Activated naive CD4-positive, alpha-beta T cell treated with anti-CD3 and anti-CD28 coated beads, Interleukin-2, amount 50 U/mL, for 72 hours (primary cell): ENCODE data around the gene KCNQ1. TPM values are rescaled to one million over a fixed set of nuclear protein-coding genes. Genes with fewer than 3 reads are reported as not detected.

Experiments used
- ATAC-seq, 2 donors: fragments of 150-1000 bp; cut with Tn5 transposase; 2 replicates each; pipeline ENCODE4 v1.10.0; 2021; ENCODE audit warnings: mild to moderate bottlenecking in 2 of 2, moderate library complexity in 2 of 2
- DNase-seq, 2 donors: peaks; one replicate each; pipeline ENCODE4 v3.0.0; 2021 to 2022; ENCODE audit warnings: low spot score in 2 of 2
- H3K27ac Mint-ChIP-seq, 2 donors: one replicate each; pipeline ENCODE4 v1.8.0; 2022; ENCODE audit warnings: mild to moderate bottlenecking in 2 of 2, mixed read lengths in 2 of 2
- H3K36me3 Mint-ChIP-seq, 2 donors: one replicate each; pipeline ENCODE4 v1.8.0; 2022; ENCODE audit warnings: mixed read lengths in 2 of 2
- H3K9me3 Mint-ChIP-seq, 2 donors: one replicate each; pipeline ENCODE4 v1.8.0; 2022; ENCODE audit warnings: mixed read lengths in 2 of 2
- total RNA-seq, 2 donors: library from RNA; stranded (reverse); gene quantifications; one replicate each; pipeline ENCODE4 v1.2.3, GENCODE V29; 2022

KCNQ1 gene
- total RNA-seq, 2 donors from 2014 or later, result 12.2 to 19.3 TPM

GRCh38 chr11:2798951-2799761 lies 354.3 kb downstream of the KCNQ1 start:
- Mint-ChIP-seq H3K9me3 (no peaks in the 10 kb centered on the region), H3K36me3 (no peaks in the 10 kb centered on the region), H3K27ac (no peak overlapping the region)
- DNase-seq (peak in 1 of 2 donors; percentile 33), ATAC-seq (no peak)

GRCh38 chr11:2799881-2800654 lies 355.3 kb downstream of the KCNQ1 start:
- no peak overlapping the region for H3K27ac Mint-ChIP-seq
- H3K9me3 Mint-ChIP-seq, result no peaks in the 10 kb centered on the region
- DNase-seq (peak in 1 of 2 donors; percentile 39), ATAC-seq (no peak)
- no peaks in the 10 kb centered on the region for H3K36me3 Mint-ChIP-seq

- H3K9me3 Mint-ChIP-seq, result no peaks in the 10 kb centered on the region
- H3K27ac Mint-ChIP-seq, result peak overlapping the region in 1 of 2 donors; percentile 88
- no peak for ATAC-seq
- DNase-seq, result no peak
- H3K36me3 Mint-ChIP-seq, result no peaks in the 10 kb centered on the region
These were observed 356.1 kb downstream of the KCNQ1 start for GRCh38 chr11:2800655-2801531.

- Mint-ChIP-seq H3K27ac (no peak overlapping the region), H3K9me3 (no peaks in the 10 kb centered on the region), H3K36me3 (no peaks in the 10 kb centered on the region)
- DNase-seq, result peak in 1 of 2 donors; percentile 38
- no peak for ATAC-seq
These were observed 357.0 kb downstream of the KCNQ1 start for GRCh38 chr11:2801711-2802388.

GRCh38 chr11:2802389-2803185 lies 357.8 kb downstream of the KCNQ1 start:
- peak in 1 of 2 donors; percentile 46 for DNase-seq
- Mint-ChIP-seq H3K27ac (no peak overlapping the region), H3K36me3 (no peaks in the 10 kb centered on the region), H3K9me3 (no peaks in the 10 kb centered on the region)
- ATAC-seq, result no peak

GRCh38 chr11:2803186-2804091 lies 358.6 kb downstream of the KCNQ1 start:
- Mint-ChIP-seq H3K9me3 (no peaks in the 10 kb centered on the region), H3K27ac (peak overlapping the region in 1 of 2 donors; percentile 22), H3K36me3 (no peaks in the 10 kb centered on the region)
- no peak for ATAC-seq
- peak in 1 of 2 donors; percentile 38 for DNase-seq

- no peaks in the 10 kb centered on the region for H3K9me3 Mint-ChIP-seq
- no peaks in the 10 kb centered on the region for H3K36me3 Mint-ChIP-seq
- H3K27ac Mint-ChIP-seq, result no peak overlapping the region
- no peak for ATAC-seq
- DNase-seq, result no peak
These were observed 359.4 kb downstream of the KCNQ1 start for GRCh38 chr11:2804189-2804588.

- Mint-ChIP-seq H3K9me3 (peaks cover 0 to 3% of the 10 kb centered on the region in 2 donors), H3K27ac (peak overlapping the region in 1 of 2 donors; percentile 20), H3K36me3 (peaks cover 0 to 5% of the 10 kb centered on the region in 2 donors)
- ATAC-seq (no peak), DNase-seq (peak in 1 of 2 donors; percentile 50)
These were observed 360.0 kb downstream of the KCNQ1 start for GRCh38 chr11:2804701-2805387.

GRCh38 chr11:2805388-2806056 lies 360.7 kb downstream of the KCNQ1 start:
- peaks cover 0 to 6% of the 10 kb centered on the region in 2 donors for H3K36me3 Mint-ChIP-seq
- peak overlapping the region in 1 of 2 donors; percentile 20 for H3K27ac Mint-ChIP-seq
- peaks cover 0 to 3% of the 10 kb centered on the region in 2 donors for H3K9me3 Mint-ChIP-seq
- ATAC-seq, result no peak
- no peak for DNase-seq

- DNase-seq, result peak in 1 of 2 donors; percentile 44
These were observed 361.7 kb downstream of the KCNQ1 start for GRCh38 chr11:2806351-2807024.

GRCh38 chr11:2807025-2807681 lies 362.3 kb downstream of the KCNQ1 start:
- DNase-seq, result no peak

More at GRCh38 chr11:2806351-2807024, 361.7 kb downstream of the KCNQ1 start:
- Mint-ChIP-seq H3K9me3 (peaks cover 0 to 3% of the 10 kb centered on the region in 2 donors), H3K36me3 (peaks cover 0 to 6% of the 10 kb centered on the region in 2 donors), H3K27ac (no peak overlapping the region)
- ATAC-seq, result no peak

GRCh38 chr11:2807801-2808241 lies 363.0 kb downstream of the KCNQ1 start:
- ATAC-seq (no peak), DNase-seq (no peak)
- peaks cover 0 to 6% of the 10 kb centered on the region in 2 donors for H3K36me3 Mint-ChIP-seq
- H3K27ac Mint-ChIP-seq, result no peak overlapping the region
- H3K9me3 Mint-ChIP-seq, result peaks cover 0 to 3% of the 10 kb centered on the region in 2 donors

More at GRCh38 chr11:2807025-2807681, 362.3 kb downstream of the KCNQ1 start:
- no peak for ATAC-seq
- Mint-ChIP-seq H3K36me3 (peaks cover 0 to 6% of the 10 kb centered on the region in 2 donors), H3K9me3 (peaks cover 0 to 3% of the 10 kb centered on the region in 2 donors), H3K27ac (no peak overlapping the region)
